Measurements from ENCODE around the gene TBC1D12.

- TF ChIP-seq TAF1 (IDR thresholded peaks at IDR 0.05; ENCODE audit: low read depth) (no peak), CTCF (IDR thresholded peaks at IDR 0.05; ENCODE audit: poor library complexity, severe bottlenecking) (no peak), MXI1 (conservative IDR thresholded peaks at IDR 0.05; ENCODE audit: poor library complexity, severe bottlenecking) (no peak), REST (IDR thresholded peaks at IDR 0.05; ENCODE audit: borderline replicate concordance) (no peak), RAD21 (conservative IDR thresholded peaks at IDR 0.05) (no peak), EZH2 (IDR thresholded peaks at IDR 0.05; ENCODE audit: borderline replicate concordance, insufficient read depth, low read length, poor library complexity, severe bottlenecking) (no peak)
These were observed 23.6 kb downstream of the TBC1D12 start for GRCh38 chr10:94425942-94426341.
